Globus pallidus (tissue), 1 donor: ENCODE measurements around the gene DENND1A.

Source experiments
- DNase-seq: peaks from one replicate; pipeline ENCODE4 v3.0.0-alpha.2; 2015; ENCODE audit warnings: low spot score

Gene DENND1A

GRCh38 chr9:123615381-123615780, 314.5 kb downstream of the DENND1A start:
- DNase-seq = no peak

DNA sequence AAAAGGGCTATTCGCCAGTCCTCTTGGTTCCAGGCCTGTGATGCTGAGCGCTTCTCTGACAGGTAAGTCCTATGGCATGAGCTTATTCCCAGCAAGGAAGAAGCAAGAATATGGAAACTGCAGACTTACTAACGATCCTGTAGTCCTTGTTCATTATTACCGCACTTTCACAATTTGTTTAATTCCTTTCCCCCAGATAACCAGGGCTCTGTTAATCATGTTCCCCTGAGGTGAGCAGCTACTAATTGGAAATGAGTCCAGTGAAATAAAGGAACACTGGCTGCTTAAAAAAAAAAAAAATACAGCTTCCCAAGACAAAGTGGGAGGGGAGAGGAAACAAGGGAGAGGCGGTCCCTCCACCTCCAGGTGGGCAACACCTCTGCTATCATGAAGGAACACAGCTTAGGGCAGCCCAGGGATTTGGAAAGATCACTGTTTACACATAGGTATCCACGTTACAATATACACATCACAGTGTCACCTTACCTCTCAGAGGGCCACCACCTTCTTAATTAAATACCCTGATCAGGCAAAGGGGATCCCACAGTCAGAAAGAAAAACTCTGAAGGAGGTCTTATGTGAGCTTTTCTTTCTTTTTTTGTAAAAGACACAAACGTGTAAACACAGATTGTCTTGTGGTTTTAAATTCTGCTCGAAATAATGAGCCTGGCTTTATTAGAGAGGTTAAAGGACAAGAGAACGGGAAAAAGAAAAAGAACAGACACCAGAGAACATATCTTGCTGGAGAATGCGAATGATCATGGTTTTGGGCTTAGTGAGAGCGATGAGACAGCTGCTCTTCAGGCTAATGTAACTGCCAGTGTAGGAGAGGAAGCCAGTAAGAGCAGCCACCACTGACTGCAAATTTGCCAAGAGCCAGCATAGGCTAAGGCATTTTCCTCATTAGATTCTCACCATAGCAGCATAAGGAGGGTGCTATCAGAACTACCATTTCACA, 315.3 kb downstream of the DENND1A start:
- no peak for DNase-seq

DNA sequence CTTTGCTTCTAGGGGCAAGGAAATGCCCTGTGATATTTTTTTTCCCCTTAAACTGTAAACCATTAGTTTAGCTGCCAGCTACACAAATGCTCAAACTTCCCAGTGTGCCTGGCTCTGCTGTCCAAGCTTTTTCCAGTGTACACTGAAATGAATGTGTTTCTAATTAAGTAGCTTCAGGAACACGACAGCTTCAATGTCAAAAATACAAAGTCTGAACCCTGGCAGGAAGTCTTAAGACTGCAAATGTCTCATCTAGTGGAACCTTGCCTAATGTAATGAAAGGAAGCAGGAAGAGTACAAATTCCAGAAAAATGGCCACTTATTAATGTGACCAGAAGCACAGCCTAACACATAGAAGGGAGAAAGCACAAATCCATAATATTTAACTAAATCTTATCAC, 318.7 kb downstream of the DENND1A start:
- DNase-seq = no peak

DNA sequence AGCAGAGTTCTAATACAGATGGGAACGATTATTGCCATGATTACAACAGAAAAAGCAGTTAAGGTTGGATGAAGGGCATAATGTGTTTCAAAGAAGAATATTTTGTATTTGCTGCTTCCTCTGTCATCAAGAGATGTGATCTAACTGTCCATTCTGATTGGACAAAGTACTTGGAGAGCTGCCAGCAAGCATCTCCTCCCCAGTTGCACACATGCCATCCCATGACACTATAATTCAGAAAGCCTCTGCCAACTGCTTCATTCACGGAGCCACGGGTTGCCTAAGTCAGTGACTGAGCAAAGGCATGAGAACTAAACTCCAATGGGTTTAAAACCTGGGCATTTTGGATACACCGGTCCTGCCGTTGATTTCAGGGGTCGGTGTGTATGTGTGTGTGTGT, 320.1 kb downstream of the DENND1A start:
- peak; percentile 31 for DNase-seq

DNA sequence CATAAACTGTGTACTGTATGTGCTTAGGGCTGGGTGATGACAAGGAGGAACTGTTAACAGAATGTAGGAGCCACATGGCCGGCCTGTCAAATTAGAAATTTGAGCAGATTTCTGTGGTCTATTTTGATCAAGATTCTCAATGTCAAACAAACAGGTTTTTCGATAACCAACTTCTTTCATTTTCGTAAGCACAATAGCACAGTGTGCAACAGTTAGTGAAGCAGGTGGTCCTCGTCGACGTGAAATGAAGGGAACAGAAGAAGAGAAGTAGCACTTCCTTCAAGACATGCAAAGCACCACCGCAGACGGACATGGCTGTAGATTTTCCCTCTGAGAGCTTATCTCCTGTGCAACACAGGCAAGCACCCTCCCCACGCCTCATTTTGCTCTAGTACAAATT, 321.8 kb downstream of the DENND1A start:
- no peak for DNase-seq

DNA sequence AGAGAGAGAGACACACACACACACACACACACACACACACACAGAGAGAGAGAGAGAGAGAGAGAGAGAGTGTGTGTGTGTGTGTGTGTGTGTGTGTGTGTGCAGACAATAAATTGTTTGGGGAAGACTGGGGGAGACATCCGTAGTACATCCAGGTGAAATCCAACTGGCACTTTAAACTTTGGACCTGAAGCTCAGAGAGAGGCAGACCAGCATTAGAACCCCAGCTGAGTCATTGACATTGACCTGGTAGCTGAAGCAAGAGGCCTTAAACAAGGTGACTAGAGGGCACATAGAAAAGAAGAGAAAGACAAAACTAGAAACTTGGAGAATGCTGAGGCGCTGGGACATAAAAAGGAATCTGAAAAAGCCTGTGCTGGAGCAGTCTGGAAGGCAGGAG, 322.4 kb downstream of the DENND1A start:
- DNase-seq = no peak

DNA sequence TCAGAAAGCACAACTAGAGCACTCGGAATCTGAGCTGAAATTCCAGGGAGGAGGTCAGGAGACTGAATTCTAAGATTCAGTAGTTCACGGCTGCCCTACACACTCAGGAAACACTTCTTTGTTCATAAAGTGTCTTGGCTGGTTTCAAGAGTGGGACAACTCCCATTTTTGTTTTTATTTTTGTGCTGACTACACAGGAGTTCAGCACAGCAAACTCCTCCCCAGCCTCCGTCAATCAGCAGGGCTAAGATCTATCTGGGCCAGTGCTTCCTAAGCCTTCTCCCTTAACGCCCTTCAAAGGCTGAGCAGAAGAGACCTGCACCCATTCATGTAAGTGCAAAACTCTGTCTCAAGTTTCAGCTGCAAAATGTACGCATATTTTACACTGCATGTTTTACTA, 323.8 kb downstream of the DENND1A start:
- DNase-seq = no peak

DNA sequence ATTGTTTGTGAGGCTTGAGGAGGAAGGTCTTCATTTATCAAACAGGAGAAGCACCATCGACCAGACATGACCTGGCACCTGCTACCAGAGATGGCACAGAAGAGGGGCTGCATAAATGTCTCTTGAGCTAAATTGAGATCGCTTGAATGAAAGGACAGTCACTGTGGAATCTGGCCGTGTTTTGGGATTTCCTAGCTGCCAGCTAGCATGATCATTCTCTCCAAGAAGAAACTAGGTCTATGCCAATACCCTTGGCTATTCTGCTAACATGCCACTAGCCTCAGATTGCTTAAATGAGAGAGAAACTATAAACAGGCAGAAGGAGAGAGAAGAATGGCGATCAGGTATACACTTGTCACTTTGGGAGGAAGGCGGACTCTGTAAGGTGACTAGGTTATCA, 324.6 kb downstream of the DENND1A start:
- DNase-seq = no peak

- no peak for DNase-seq
Observed at GRCh38 chr9:123604861-123605260, 325.1 kb downstream of the DENND1A start.

- DNase-seq = no peak
Observed at GRCh38 chr9:123601828-123602227, 328.1 kb downstream of the DENND1A start.

GRCh38 chr9:123599781-123600180, 330.1 kb downstream of the DENND1A start:
- no peak for DNase-seq

- DNase-seq = no peak
Observed at GRCh38 chr9:123597876-123598556, 331.9 kb downstream of the DENND1A start.

GRCh38 chr9:123597048-123597447, 332.9 kb downstream of the DENND1A start:
- DNase-seq = no peak

DNA sequence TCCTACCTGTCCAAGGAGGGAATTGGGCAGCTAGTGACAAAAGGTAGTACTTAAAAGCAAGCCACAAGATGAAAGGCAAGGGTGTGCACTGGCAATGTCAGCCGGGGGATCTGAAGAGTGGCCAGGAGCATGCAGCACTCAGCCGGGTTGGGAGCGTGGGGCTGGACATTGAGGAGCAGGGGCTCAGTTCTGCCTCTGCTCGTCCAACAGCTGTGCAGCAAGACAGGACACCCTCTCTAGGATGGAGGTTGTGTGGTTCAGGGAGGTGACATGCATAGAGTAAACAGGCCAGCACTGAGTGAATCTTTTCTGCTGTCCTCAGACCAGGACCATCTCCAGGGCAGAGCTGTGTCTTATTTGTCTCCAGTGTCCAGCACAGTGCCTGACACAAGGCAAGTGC, 338.6 kb downstream of the DENND1A start:
- DNase-seq = no peak

- DNase-seq = no peak
Observed at GRCh38 chr9:123590499-123590898, 339.4 kb downstream of the DENND1A start.

DNA sequence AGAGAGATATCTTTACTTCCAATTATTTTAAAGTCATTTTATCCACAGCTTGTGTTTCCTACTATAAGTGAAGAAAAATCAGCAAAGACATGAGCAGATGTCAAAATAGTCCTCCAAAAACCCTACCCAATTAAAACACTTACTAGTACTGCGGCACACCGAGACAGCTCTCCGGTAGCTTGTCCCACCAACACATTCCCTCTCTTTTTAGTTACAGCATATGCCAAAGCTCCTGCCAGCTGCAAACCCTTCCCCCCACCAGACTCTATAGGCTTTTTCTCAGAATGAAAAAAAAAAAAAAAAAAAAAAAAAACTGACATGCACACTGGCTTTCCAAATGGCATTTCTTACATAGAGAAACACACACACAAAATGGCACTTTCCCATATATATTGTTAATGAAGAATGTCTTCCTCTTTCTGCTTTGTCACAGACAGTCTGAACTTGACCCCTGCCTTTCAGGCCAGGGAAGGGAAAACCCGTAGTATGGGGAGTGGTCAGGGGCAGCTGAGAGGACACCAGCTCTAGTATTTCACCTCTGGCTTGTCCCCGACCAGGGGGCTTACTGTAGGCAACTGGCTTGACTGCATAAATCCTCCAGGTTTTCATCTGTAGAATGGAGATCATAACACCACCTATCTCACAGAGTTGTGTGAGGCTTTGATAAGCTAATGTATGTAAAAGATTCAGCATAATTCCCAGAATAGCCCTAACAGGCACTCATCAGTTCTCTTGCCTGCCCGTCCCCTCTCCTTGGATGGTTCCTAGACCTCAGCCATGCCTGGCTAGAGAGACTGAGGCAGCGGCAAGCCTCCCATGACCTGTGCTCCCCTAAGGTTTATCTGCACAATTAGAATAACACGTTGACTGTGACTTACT, 340.3 kb downstream of the DENND1A start:
- DNase-seq = no peak

- peak; percentile 65 for DNase-seq
Observed at GRCh38 chr9:123586275-123586674, 343.7 kb downstream of the DENND1A start.

- no peak for DNase-seq
Observed at GRCh38 chr9:123584202-123585176, 345.4 kb downstream of the DENND1A start.

DNA sequence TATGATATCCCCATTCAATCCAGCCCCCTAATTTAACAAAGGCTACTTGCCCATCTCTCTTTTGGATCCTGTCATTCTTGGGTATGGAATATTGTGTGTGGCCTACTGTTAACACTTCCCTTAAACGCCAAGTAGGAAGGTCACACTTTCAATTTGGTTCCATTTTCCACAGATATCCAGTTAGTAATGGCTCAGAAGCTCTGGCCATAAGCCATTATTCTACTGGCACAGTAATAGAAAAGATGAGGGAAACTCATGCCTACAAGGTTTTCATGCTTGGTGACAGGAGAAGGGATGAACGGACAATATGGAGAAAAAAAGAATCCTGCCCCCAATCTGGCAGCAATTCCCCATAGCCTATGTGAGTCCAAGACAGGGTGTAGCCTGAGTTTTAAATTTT, 346.3 kb downstream of the DENND1A start:
- no peak for DNase-seq

GRCh38 chr9:123571240-123571639, 358.7 kb downstream of the DENND1A start:
- no peak for DNase-seq
